ENCODE results near the gene PODN.

Gene PODN

GRCh38 chr1:53031732-53032131, 30.3 kb upstream of the PODN start:
- no peak for TF ChIP-seq CTCF (IDR thresholded peaks at IDR 0.05; ENCODE audit: low read depth, low read length)
- H3K4me3 ChIP-seq (ENCODE audit: low read depth, low read length), result no peak overlapping the region
- DNase-seq, result no peak
- no peaks in the 10 kb centered on the region for H3K4me1 ChIP-seq
- no peaks in the 10 kb centered on the region for H3K27me3 ChIP-seq
- H3K36me3 ChIP-seq, result no peaks in the 10 kb centered on the region
- no peaks in the 10 kb centered on the region for H3K9me3 ChIP-seq

DNA sequence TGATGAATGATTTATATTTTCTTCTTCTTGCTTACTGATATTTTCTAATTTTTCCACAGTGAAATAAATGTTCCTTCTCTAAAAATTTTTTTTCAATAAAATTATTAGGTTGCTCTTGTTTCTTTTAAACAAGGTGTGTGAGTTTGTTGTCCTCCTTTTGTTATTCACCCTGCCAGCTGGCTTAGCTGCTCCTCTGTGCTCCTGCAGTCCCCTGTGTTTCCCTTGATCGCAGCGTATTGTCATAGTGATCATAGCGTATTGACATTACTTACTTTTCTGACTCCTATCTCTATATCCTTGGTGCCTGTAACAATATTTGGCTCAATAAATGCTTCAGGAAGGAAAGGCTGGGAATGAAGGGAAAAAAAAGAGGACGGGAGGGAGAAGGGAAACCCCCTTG, 24.9 kb upstream of the PODN start:
- Histone ChIP-seq H3K4me3 (ENCODE audit: low read depth, low read length) (no peak overlapping the region), H3K27me3 (no peaks in the 10 kb centered on the region), H3K36me3 (no peaks in the 10 kb centered on the region), H3K9me3 (no peaks in the 10 kb centered on the region), H3K4me1 (no peaks in the 10 kb centered on the region)
- no peak for DNase-seq
- no peak for TF ChIP-seq CTCF (IDR thresholded peaks at IDR 0.05; ENCODE audit: low read depth, low read length)

- Histone ChIP-seq H3K4me3 (ENCODE audit: low read depth, low read length) (no peak overlapping the region), H3K4me1 (no peaks in the 10 kb centered on the region), H3K36me3 (no peaks in the 10 kb centered on the region), H3K27me3 (no peaks in the 10 kb centered on the region), H3K9me3 (no peaks in the 10 kb centered on the region)
- TF ChIP-seq CTCF (IDR thresholded peaks at IDR 0.05; ENCODE audit: low read depth, low read length), result no peak
- no peak for DNase-seq
Measured at GRCh38 chr1:53038566-53038965, 23.4 kb upstream of the PODN start.

GRCh38 chr1:53043271-53043670, 18.7 kb upstream of the PODN start:
- TF ChIP-seq CTCF (IDR thresholded peaks at IDR 0.05; ENCODE audit: low read depth, low read length), result no peak
- Histone ChIP-seq H3K27me3 (no peaks in the 10 kb centered on the region), H3K9me3 (no peaks in the 10 kb centered on the region), H3K4me1 (peaks cover 4% of the 10 kb centered on the region), H3K36me3 (no peaks in the 10 kb centered on the region), H3K4me3 (ENCODE audit: low read depth, low read length) (no peak overlapping the region)
- DNase-seq, result no peak

DNA sequence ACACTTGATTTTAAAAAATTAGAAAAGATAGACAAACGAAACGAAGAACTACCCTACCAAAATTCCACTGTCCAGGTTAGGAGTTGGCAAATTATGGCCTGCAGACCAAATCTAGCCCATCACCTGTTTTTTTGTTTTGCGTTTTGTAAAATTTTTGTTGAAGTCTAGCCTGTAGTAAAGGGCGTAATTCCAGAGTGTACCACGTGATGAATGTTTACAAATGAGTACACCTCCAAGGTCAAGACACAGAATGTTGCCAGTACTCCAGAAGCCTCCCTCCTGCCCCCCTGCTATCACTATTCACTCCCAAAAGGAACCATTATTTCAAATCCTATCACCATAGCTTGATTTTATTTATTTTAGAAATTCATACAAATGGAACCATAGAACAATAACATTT, 17.1 kb upstream of the PODN start:
- no peak for DNase-seq
- Histone ChIP-seq H3K9me3 (no peaks in the 10 kb centered on the region), H3K4me3 (ENCODE audit: low read depth, low read length) (no peak overlapping the region), H3K27me3 (no peaks in the 10 kb centered on the region), H3K36me3 (no peaks in the 10 kb centered on the region), H3K4me1 (peaks cover 8% of the 10 kb centered on the region)
- TF ChIP-seq CTCF (IDR thresholded peaks at IDR 0.05; ENCODE audit: low read depth, low read length), result no peak

DNA sequence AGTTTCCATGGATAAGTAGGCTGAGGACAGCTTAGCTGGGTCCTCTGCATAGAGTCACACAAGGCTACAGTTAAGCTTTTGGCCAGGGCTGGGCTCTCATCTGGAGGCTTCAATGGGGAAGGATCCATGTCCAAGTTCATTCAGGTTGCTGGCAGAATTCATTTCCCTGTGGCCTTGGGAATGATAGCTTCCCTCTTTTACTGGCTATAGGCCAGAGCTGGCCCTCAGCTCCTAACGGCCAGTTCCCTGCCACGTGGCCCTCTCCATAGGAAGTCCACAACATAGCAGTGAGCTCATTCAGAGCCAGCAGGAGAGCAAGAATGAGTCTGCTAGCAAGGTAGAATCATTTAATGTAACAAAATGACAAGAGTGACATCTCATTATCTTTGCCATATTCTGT, 15.1 kb upstream of the PODN start:
- DNase-seq, result no peak
- Histone ChIP-seq H3K27me3 (no peaks in the 10 kb centered on the region), H3K36me3 (no peaks in the 10 kb centered on the region), H3K9me3 (no peaks in the 10 kb centered on the region), H3K4me3 (ENCODE audit: low read depth, low read length) (no peak overlapping the region), H3K4me1 (peaks cover 8% of the 10 kb centered on the region)
- TF ChIP-seq CTCF (IDR thresholded peaks at IDR 0.05; ENCODE audit: low read depth, low read length), result no peak
